Loucy (cell line): ENCODE results near the gene YEATS4.

Experiments
- CTCF ChIP-seq: fragments of 200-600 bp; sonication (generic); conservative IDR thresholded peaks from 2 replicates; pipeline ENCODE4 v1.5.1; 2014; ENCODE audit warnings: mild to moderate bottlenecking, antibody characterized with exemption, low read length
- EZH2phosphoT487 ChIP-seq: fragments of 200-600 bp; IDR thresholded peaks from 2 replicates; pipeline ENCODE4 v1.6.1; 2018; ENCODE audit warnings: antibody characterized with exemption, mild to moderate bottlenecking, moderate library complexity, borderline replicate concordance

DNA sequence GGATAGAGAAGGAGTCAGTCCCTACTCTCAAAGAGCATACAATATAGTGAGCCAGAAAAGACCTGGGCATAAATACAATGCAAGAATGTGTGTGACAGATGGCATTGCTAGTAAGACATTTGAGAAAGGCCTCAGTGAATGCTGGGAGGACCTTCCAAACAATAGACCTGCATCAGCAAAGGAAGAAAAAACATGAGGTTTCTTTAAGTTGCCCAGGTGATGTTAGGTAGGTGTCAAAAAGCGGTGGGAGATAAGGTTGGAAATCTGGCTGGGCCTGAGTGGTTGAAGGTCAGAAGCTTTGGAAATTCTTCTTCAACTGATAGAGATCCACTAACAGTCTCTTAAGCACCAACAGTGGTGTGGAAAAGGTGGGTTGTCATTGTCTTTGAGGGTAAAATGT lies 60.2 kb downstream of the YEATS4 start:
- no peak for TF ChIP-seq CTCF
- no peak for TF ChIP-seq EZH2phosphoT487
